Measurements from ENCODE around the gene TBL3. TPM values are rescaled to one million over a fixed set of nuclear protein-coding genes. Genes with fewer than 3 reads are reported as not detected.

Gene TBL3
- total and polyA plus RNA-seq, 12 donors = 18.5 to 71.1 (median 22.3) TPM

- WGBS, 2 donors = 6% methylated on average over 46 to 67 of the region's 67 CpGs
- DNase-seq (peak in 1 of 2 donors; percentile 18), ATAC-seq (no peak)
- no peak for TF ChIP-seq CTCF (IDR thresholded peaks at IDR 0.05)
- Histone ChIP-seq H3K4me1 (peaks cover 10 to 38% (median 29%) of the 10 kb centered on the region in 9 donors), H3K27me3 (peaks cover 12 to 40% (median 36%) of the 10 kb centered on the region in 7 donors), H3K9me3 (no peaks in the 10 kb centered on the region), H3K36me3 (peaks cover 0 to 23% (median 12%) of the 10 kb centered on the region in 9 donors), H3K27ac (no peak within 1 kb of the TSS), H3K4me3 (peak within 1 kb of the TSS in 5 of 10 donors; percentile 10 to 60 (median 24))
- intact Hi-C loops (cut with DNase I) = loop anchor here in 1 of 10 donors (10.0 kb wide), 1 partner anchor 65 kb away; no protein-coding TSS in a partner anchor
Observed at GRCh38 chr16:1989209-1990100, 17.6 kb downstream of the TBL3 start, which contains the start of gene SYNGR3. TSS of gene SYNGR3 (plus strand) at chr16:1989970. CDS start at chr16:1990103, 133 bp downstream.

GRCh38 chr16:1990101-1990350 lies 18.2 kb downstream of the TBL3 start:
- H3K9me3 ChIP-seq = no peaks in the 10 kb centered on the region
- H3K27ac ChIP-seq = no peak overlapping the region
- TF ChIP-seq CTCF (IDR thresholded peaks at IDR 0.05) = no peak
- WGBS, 2 donors = 0 to 1% methylated on average over 18 to 25 of the region's 25 CpGs
- intact Hi-C loops (cut with DNase I) = no loop called here
- DNase-seq = no peak
- peaks cover 6 to 33% (median 24%) of the 10 kb centered on the region in 9 donors for H3K4me1 ChIP-seq
- no peak for ATAC-seq
- H3K27me3 ChIP-seq = peaks cover 12 to 40% (median 36%) of the 10 kb centered on the region in 7 donors
- peaks cover 0 to 23% (median 12%) of the 10 kb centered on the region in 9 donors for H3K36me3 ChIP-seq
- H3K4me3 ChIP-seq = peak overlapping the region in 5 of 10 donors; percentile 10 to 60 (median 24)

DNA sequence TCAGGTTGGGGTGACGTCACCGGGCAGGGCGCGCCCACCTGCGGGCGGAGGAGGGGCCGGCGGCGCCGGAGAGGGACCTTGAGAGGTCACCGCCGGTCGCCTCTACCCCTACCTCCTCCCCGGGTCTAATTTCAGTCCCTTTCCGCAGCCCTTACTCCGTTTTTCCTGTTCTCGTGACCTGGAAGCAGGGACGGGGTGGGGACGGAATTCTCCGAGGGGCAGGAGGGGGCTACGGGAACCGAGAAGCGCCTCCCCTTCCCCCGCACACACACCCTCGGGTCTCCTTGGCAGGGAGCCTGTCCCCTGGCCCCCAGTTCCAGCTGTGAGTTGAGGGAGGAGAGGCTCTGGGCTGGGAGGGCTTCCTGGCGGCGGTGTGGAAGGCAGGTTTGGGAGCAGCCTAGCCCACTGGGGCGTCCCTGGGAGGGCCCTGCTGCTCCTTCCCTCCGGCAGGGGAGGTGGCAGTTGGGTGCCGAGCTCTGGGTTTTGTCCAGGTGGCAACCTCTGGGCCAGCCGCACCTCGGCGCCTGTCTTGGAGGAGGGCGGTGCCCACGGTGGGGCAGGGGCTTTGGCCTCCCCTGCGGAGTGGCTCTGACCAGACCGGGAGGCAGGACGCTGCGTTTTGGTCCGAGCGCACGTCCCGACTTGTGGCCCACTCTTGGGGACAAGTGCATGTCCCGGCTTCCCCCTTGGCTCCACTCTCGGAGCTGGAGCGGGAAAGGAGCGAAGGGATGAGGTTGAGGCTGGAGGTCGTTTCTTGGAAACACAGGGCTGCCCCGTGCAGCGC lies 18.7 kb downstream of the TBL3 start:
- 2% methylated on average over 50 of the region's 50 CpGs for WGBS, 2 donors
- peaks cover 5 to 28% (median 22%) of the 10 kb centered on the region in 9 donors for H3K4me1 ChIP-seq
- intact Hi-C loops (cut with DNase I) = no loop called here
- peaks cover 12 to 40% (median 36%) of the 10 kb centered on the region in 7 donors for H3K27me3 ChIP-seq
- TF ChIP-seq CTCF (IDR thresholded peaks at IDR 0.05) = no peak
- H3K36me3 ChIP-seq = peaks cover 0 to 19% (median 11%) of the 10 kb centered on the region in 9 donors
- peak overlapping the region in 5 of 10 donors; percentile 10 to 60 (median 24) for H3K4me3 ChIP-seq
- DNase-seq = peak in 1 of 2 donors; percentile 20
- no peak overlapping the region for H3K27ac ChIP-seq
- no peaks in the 10 kb centered on the region for H3K9me3 ChIP-seq
- no peak for ATAC-seq

GRCh38 chr16:1991135-1991551 lies 19.3 kb downstream of the TBL3 start:
- TF ChIP-seq CTCF (IDR thresholded peaks at IDR 0.05) = no peak
- Histone ChIP-seq H3K36me3 (peaks cover 0 to 13% (median 5%) of the 10 kb centered on the region in 9 donors), H3K4me3 (peak overlapping the region in 2 of 10 donors; percentile 53 to 60), H3K27ac (no peak overlapping the region), H3K4me1 (peaks cover 5 to 27% (median 22%) of the 10 kb centered on the region in 9 donors), H3K27me3 (peaks cover 12 to 40% (median 36%) of the 10 kb centered on the region in 7 donors), H3K9me3 (no peaks in the 10 kb centered on the region)
- 7 to 10% methylated on average over 18 of the region's 18 CpGs for WGBS, 2 donors
- DNase-seq (peak in 1 of 2 donors; percentile 24), ATAC-seq (peak in 3 of 8 donors; percentile 7 to 19 (median 18))
- intact Hi-C loops (cut with DNase I) = no loop called here
